SK-MEL-5 (cell line): ENCODE measurements around the gene RAB30. TPM values are rescaled to one million over a fixed set of nuclear protein-coding genes. Genes with fewer than 3 reads are reported as not detected.

Experiments
- DNase-seq: peaks from one replicate; pipeline ENCODE4 v3.0.0-alpha.2; 2016; ENCODE audit warnings: low read depth, low spot score
- in situ Hi-C: cut with HindIII; loops from 2 replicates; pipeline ENCODE4 v1.10.0; 2016; ENCODE audit warnings: low sequenced_read_pairs, high pct_unique_total_duplicates, low pct_unique_long_range_greater_than_20kb
- total RNA-seq: library from RNA; depleted of rRNA; stranded (reverse); fragments of >200 nt; shearing (Covaris generic); gene quantifications from 2 replicates; pipeline ENCODE4 v1.2.3, GENCODE V29; 2014

RAB30 gene
- total RNA-seq, 1 experiment from 2014 or later: 4.7 TPM

GRCh38 chr11:83051760-83052671, 19.7 kb downstream of the RAB30 start:
- in situ Hi-C loops: loop anchor here (25.0 kb wide), 1 partner anchor 90 kb away; no protein-coding TSS in a partner anchor

GRCh38 chr11:83047515-83048225, 24.0 kb downstream of the RAB30 start:
- no peak for DNase-seq
- in situ Hi-C loops: no loop called here

More at GRCh38 chr11:83051760-83052671, 19.7 kb downstream of the RAB30 start:
- peak; percentile 16 for DNase-seq

GRCh38 chr11:83046621-83047172, 25.0 kb downstream of the RAB30 start:
- in situ Hi-C loops: no loop called here
- DNase-seq: no peak

GRCh38 chr11:83044958-83045712, 26.6 kb downstream of the RAB30 start:
- peak; percentile 29 for DNase-seq

GRCh38 chr11:83042964-83043711, 28.6 kb downstream of the RAB30 start:
- DNase-seq: peak; percentile 88
- in situ Hi-C loops: no loop called here

More at GRCh38 chr11:83044958-83045712, 26.6 kb downstream of the RAB30 start:
- in situ Hi-C loops: no loop called here

GRCh38 chr11:83041126-83041525, 30.6 kb downstream of the RAB30 start:
- DNase-seq: no peak
- in situ Hi-C loops: no loop called here

GRCh38 chr11:83039566-83039965, 32.1 kb downstream of the RAB30 start:
- DNase-seq: no peak

GRCh38 chr11:83037877-83038276, 33.8 kb downstream of the RAB30 start:
- in situ Hi-C loops: no loop called here
- no peak for DNase-seq

More at GRCh38 chr11:83039566-83039965, 32.1 kb downstream of the RAB30 start:
- in situ Hi-C loops: no loop called here

- in situ Hi-C loops: no loop called here
- no peak for DNase-seq
These were observed 35.0 kb downstream of the RAB30 start for GRCh38 chr11:83036701-83037100.

- peak; percentile 41 for DNase-seq
- in situ Hi-C loops: no loop called here
These were observed 36.4 kb downstream of the RAB30 start for GRCh38 chr11:83035070-83035854.

GRCh38 chr11:83034673-83035014, 37.1 kb downstream of the RAB30 start:
- no peak for DNase-seq
- in situ Hi-C loops: no loop called here

- in situ Hi-C loops: no loop called here
- DNase-seq: no peak
These were observed 37.6 kb downstream of the RAB30 start for GRCh38 chr11:83033972-83034672.

GRCh38 chr11:83033371-83033770, 38.3 kb downstream of the RAB30 start:
- in situ Hi-C loops: no loop called here
- DNase-seq: no peak

GRCh38 chr11:83031127-83031526, 40.6 kb downstream of the RAB30 start:
- in situ Hi-C loops: no loop called here
- no peak for DNase-seq

- in situ Hi-C loops: no loop called here
- DNase-seq: no peak
These were observed 43.9 kb downstream of the RAB30 start for GRCh38 chr11:83027794-83028193.

- in situ Hi-C loops: no loop called here
- no peak for DNase-seq
These were observed 44.4 kb downstream of the RAB30 start for GRCh38 chr11:83027289-83027688.
